NCI-H1092 (cell line): ENCODE measurements around the gene NOXO1.

ENCODE experiments used
- DNase-seq: peaks from one replicate; lab custom pipeline; 2025; lab: John Stamatoyannopoulos, UW

NOXO1 gene

GRCh38 chr16:1979271-1980029 is 1.8 kb downstream of the NOXO1 start:
- DNase-seq = no peak

DNA sequence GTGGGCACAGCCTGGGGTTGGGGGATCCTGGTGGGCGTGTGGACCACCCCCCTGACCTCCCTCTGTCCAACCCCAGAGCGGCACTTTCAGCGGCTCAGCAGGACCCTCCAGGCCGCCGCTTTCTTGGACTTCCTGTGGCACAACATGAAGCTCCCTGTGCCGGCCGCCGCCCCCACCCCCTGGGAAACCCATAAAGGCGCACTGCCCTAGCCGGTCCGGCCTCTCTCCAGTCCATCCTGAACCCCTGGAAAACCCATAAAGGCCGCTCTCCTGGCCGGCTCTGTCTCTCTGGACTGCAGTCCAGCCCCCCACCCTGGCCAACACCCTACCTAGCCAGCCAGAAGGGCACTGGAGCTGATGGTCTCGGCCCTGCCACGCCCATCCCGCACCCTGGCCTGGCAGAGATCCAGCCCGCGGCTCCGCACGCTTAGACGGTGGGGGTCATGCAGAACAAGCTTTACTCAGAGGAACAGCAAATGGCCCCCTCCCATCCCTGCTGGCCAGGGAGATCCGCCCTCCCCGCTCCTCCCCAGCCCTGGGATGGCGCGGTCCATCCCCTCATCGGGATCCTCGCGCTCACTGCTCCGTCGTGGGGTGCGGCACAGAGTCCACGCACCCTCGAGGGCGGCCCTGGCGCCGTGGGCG is 2.7 kb downstream of the NOXO1 start:
- DNase-seq = no peak

- DNase-seq = no peak
Observed at GRCh38 chr16:1977875-1978268, 3.4 kb downstream of the NOXO1 start.

GRCh38 chr16:1976951-1977874 is 4.1 kb downstream of the NOXO1 start:
- no peak for DNase-seq

DNA sequence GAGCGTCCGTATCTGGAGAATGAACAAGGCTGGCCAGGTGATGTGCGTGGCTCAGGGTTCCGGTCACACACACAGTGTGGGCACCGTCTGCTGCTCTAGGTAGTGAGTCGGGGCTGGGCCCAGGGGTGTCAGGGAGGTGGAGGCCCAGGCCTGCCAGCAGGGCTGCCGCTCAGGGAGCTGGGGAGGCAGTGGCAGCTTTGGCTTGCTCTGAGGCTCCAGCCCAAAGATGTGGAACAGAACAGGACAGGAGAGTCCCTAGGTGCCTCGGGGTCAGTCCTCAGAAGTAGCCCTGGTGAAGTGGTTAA is 5.1 kb downstream of the NOXO1 start:
- DNase-seq = no peak

DNA sequence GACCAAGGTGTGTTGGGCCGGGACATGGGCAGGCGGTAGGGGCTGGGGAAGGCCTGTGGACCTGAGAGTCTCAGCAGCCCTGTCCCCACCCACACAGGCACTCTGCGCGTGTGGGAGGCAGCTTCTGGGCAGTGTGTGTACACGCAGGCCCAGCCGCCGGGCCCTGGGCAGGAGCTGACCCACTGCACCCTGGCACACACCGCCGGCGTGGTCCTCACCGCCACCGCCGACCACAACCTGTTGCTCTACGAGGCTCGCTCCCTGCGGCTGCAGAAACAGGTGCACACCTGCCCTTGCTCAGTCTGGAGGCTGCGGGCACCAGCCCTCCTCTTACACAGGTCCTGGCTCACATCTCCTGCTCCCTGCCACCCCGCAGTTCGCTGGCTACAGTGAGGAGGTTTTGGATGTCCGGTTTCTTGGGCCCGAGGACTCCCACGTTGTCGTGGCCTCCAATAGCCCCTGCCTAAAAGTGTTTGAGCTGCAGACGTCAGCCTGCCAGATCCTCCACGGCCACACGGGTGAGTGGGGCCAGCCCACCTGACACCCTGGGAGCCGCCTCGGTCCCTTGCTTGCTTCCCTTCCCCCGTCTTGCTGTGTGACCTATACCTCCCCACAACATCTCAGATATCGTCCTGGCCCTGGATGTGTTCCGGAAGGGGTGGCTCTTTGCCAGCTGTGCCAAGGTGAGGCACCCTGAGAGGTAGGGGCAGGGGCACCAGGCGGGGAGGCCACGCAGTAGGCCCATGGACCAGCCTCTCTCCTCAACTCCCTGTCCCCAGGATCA is 5.6 kb downstream of the NOXO1 start:
- DNase-seq = no peak

DNA sequence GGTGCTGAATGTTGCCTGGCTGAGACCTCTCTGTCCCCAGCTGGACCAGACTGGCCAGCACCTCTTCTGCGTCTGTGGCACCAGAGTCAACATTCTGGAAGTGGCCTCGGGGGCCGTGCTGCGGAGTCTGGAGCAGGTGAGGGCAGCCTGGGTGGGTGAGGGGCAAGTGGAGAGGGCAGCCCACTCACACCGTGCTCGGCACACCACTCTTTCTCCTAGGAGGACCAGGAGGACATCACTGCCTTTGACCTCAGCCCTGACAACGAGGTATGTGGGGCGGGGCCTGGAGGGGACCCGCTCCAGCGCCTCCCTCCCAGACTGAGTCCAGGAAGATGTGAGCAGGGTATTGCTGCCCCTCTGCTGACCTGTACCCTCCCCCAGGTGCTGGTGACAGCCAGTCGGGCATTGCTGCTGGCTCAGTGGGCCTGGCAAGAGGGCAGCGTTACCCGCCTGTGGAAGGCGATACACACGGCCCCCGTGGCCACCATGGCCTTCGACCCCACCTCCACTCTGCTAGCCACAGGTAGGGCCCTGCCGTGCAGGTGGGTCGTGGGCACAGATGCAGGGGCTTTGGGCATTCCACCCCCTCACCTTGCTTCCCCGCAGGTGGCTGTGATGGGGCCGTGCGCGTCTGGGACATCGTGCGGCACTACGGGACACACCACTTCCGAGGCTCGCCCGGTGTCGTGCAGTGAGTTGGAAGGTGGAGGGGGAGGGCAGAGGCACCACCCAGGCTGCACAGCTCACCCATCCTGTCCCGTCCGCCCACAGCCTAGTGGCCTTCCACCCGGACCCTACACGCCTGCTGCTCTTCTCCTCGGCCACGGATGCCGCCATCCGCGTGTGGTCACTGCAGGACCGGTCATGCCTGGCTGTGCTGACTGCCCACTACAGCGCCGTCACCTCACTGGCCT is 6.9 kb downstream of the NOXO1 start:
- no peak for DNase-seq

DNA sequence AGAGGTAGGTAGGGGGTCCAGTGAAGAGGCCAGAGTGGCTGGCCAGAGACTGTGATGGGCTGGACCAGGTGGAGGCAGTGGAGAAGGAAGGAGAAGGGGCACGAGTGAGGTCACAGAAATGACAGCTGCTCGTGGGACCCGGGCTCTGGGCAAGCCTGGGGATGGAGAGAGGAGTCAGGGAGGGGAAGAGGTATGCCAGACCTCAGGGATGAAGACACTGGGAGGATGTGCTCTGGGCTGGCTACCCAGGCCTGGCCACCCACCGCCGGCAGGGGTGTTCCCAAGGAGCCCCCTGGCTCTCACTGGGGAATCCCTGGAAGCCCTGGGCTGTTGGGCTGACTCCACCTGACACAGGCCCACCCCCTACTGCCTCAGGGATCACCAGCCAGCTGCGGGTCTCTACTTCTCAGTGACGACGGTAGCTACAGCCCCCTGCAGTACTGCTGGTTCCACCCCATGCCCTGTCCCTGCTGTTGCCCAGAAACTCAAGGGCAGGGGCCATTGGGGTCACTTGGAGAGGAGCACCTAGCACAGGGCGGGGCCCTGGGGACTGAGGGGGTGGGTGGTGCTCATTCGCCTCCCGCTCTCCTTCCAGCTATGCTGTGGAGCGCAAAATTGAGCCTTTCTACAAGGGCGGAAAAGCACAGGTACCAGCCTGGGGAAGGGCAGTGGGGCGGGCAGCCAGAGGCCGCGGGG is 7.7 kb downstream of the NOXO1 start:
- DNase-seq = no peak

- no peak for DNase-seq
Observed at GRCh38 chr16:1972490-1972877, 8.8 kb downstream of the NOXO1 start.

- peak; percentile 87 for DNase-seq
Observed at GRCh38 chr16:1971796-1972489, 9.3 kb downstream of the NOXO1 start, which contains the start of gene TBL3. Gene TBL3 (plus strand): TSS chr16:1972053. CDS start chr16:1972165, 112 bp downstream.

DNA sequence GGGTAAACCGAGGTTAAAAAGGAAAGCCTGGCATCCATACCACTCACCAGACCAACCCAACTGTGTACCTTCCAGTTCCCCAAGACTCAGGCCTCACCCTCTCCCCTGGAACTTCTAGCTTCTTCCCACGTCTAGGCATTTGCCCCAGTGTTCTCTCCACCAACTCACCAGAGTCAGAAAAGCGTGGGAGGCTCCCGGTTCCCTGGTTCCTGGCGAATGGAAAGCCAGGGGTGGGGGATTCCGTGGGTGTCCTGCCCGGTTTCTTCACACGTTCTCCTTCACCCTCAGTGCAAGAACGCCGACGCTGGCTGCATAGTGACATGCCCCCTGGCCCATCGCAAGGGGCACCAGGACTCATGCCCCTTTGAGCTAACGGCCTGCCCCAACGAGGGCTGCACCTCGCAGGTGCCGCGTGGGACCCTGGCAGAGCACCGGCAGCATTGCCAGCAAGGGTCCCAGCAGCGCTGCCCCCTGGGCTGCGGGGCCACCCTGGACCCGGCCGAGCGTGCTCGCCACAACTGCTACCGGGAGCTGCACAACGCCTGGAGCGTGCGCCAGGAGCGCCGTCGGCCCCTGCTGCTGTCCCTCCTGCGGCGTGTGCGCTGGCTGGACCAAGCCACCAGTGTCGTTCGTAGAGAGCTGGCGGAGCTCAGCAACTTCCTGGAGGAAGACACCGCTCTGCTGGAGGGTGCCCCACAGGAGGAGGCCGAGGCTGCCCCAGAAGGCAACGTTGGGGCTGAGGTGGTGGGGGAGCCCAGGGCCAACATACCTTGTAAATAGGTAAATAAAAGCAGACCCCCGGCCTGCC is 12.9 kb downstream of the NOXO1 start:
- no peak for DNase-seq

DNA sequence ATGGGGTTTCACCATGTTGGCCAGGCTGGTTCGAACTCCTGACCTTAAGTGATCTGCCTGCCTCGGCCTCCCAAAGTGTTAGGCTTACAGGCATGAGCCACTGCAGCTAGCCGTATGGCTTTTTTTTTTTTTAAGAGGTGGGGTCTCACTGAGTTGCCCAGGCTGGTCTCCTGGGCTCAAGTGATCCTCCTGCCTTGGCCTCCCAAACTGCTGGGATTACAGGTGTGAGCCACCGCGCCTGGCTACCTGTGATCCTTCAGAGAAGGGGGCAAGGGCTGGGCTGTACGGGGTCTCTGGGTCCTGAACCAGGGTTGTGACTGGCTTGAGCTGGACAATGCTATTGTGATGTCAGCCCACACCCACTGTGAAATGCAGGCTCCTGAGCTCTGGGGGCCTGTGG is 14.8 kb downstream of the NOXO1 start, which contains the start of gene RNF151:
Gene RNF151, plus strand, starts transcription at position 397 of the 400 bp plus-strand sequence. CDS start 26 bp downstream, outside the sequence.
- no peak for DNase-seq

DNA sequence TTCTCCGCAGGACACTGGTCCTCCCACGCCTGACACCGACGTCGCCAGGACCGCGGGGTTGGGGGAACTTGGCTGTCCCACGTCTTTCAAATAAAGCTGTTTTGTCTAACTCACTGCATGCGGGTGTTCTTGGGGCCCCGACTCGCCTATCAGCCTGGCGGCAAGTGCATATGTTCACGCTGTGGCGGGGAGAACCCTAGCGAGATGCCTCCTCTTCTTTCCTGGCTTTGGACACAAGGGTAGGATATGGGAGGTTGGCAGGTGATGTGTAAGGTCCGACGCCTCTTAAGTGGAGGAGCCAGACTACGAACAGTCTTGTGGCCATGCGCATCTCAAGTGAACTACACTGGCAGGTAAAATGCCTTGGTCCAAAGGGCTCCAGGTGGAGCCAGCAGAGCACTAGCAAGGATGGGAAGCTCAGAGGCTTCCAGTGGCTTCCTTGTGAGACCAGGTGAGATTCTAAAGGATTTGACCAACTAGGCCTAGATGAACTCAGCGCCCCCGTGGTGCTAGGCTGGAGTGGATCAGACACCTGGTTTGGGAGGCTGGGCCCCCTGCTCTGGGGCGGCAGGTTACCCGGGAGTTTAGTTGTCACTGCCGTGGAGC is 15.8 kb downstream of the NOXO1 start:
- DNase-seq = no peak

GRCh38 chr16:1964506-1965395 is 16.5 kb downstream of the NOXO1 start, which contains the start of gene RPS2:
Gene RPS2 (minus strand): TSS chr16:1964826. CDS start chr16:1964625, 201 bp downstream.
- peak; percentile 99 for DNase-seq

- no peak for DNase-seq
Observed at GRCh38 chr16:1963806-1964505, 17.3 kb downstream of the NOXO1 start.
